ENCODE data around the gene PPP2R3B. TPM values are rescaled to one million over a fixed set of nuclear protein-coding genes. Genes with fewer than 3 reads are reported as not detected.

Gene PPP2R3B
- total RNA-seq, 1 experiment from 2014 or later: 19.1 TPM

DNA sequence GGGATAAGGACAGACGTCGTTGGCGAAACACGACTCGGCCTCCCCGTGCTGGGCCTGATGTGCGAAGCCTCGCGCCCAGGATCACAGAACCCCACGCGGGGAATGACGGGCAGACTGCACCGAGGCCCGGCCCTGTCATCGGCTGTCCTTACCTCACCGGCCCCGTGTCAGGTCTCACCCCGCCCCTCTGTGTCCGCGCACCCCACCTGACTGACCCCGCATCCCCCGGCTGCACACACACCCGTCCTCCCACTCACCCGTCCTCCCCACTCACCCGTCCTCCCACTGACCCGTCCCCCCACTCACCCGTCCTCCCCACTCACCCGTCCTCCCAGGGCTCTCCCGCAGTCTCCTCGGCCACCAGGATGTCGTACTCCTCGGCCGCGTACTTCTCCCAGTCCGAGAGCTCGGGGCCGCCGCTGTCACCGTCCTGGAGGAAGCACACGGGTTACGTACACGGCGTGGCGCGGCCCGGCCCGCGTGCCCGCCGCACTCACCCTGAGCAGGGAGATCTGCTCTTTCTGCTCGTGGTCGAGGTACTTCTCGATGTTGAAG lies 48.3 kb downstream of the PPP2R3B start:
- no peak overlapping the region for H3K4me3 ChIP-seq (replicated peaks in 1 of 2; ENCODE audit: low read depth in 1 of 2, low read length in 2 of 2)
- no peak for ATAC-seq
- no peak overlapping the region for H2AFZ ChIP-seq (ENCODE audit: low read depth, low read length, poor library complexity, severe bottlenecking)
- ChIA-PET POLR2A (no interaction called here), CTCF (no interaction called here), RAD21 (ENCODE audit: low non-redundant PET in 1 of 2, low total read pairs in 2 of 2, uncharacterized antibody in 2 of 2, unreplicated experiment in 2 of 2) (no interaction called here)
- H3K9me2 ChIP-seq (ENCODE audit: insufficient read depth): no peaks in the 10 kb centered on the region
- no peak overlapping the region for H3K4me2 ChIP-seq (ENCODE audit: low read length)
- no peak overlapping the region for H3K27ac ChIP-seq (ENCODE audit: low read depth, low read length)
- intact Hi-C loops (cut with micrococcal nuclease): no loop called here
- TF ChIP-seq ZNF274 (IDR thresholded peaks at IDR 0.05; ENCODE audit: low read depth, low read length) (no peak), POLR2AphosphoS5 (IDR thresholded peaks at IDR 0.05; ENCODE audit: low read depth, low read length) (no peak), FOSL1 (IDR thresholded peaks at IDR 0.05; ENCODE audit: low read depth) (no peak), CEBPB (IDR thresholded peaks at IDR 0.05; ENCODE audit: low read depth) (no peak), POLR2A (IDR thresholded peaks at IDR 0.05; ENCODE audit: borderline replicate concordance, extremely low read depth, insufficient read depth, insufficient read length) (no peak), EZH2 (IDR thresholded peaks at IDR 0.05) (no peak), SP1 (IDR thresholded peaks at IDR 0.05; ENCODE audit: low read depth) (no peak), ZFX (IDR thresholded peaks at IDR 0.05) (no peak), RAD21 (IDR thresholded peaks at IDR 0.05; ENCODE audit: low read depth) (no peak), CBX3 (IDR thresholded peaks at IDR 0.05; ENCODE audit: low read depth) (no peak), ELF1 (IDR thresholded peaks at IDR 0.05; ENCODE audit: borderline replicate concordance, low read depth) (no peak)
- TF ChIP-seq, protein P1, sequence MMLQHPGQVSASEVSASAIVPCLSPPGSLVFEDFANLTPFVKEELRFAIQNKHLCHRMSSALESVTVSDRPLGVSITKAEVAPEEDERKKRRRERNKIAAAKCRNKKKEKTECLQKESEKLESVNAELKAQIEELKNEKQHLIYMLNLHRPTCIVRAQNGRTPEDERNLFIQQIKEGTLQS (IDR thresholded peaks at IDR 0.05): no peak
- TF ChIP-seq, protein P2, sequence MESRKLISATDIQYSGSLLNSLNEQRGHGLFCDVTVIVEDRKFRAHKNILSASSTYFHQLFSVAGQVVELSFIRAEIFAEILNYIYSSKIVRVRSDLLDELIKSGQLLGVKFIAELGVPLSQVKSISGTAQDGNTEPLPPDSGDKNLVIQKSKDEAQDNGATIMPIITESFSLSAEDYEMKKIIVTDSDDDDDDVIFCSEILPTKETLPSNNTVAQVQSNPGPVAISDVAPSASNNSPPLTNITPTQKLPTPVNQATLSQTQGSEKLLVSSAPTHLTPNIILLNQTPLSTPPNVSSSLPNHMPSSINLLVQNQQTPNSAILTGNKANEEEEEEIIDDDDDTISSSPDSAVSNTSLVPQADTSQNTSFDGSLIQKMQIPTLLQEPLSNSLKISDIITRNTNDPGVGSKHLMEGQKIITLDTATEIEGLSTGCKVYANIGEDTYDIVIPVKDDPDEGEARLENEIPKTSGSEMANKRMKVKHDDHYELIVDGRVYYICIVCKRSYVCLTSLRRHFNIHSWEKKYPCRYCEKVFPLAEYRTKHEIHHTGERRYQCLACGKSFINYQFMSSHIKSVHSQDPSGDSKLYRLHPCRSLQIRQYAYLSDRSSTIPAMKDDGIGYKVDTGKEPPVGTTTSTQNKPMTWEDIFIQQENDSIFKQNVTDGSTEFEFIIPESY (IDR thresholded peaks at IDR 0.05; ENCODE audit: extremely low read depth, insufficient replicate concordance, low read length): no peak
- no peak overlapping the region for H3K9ac ChIP-seq (ENCODE audit: low read length)
- no peak for DNase-seq (ENCODE audit: low read depth, low spot score)
- no peaks in the 10 kb centered on the region for H3K4me1 ChIP-seq (ENCODE audit: control insufficient read depth in 1 of 2, insufficient read depth in 2 of 2, low read length in 2 of 2)
- H4K20me1 ChIP-seq (ENCODE audit: insufficient read depth): no peaks in the 10 kb centered on the region
- no peaks in the 10 kb centered on the region for H3K79me2 ChIP-seq (ENCODE audit: insufficient read depth, low read length)
- no peaks in the 10 kb centered on the region for H3K27me3 ChIP-seq (ENCODE audit: insufficient read depth, low read length)
- no TSS peak for BruUV-seq (replicated peaks)
- H3K9me3 ChIP-seq (ENCODE audit: control insufficient read depth in 1 of 2, insufficient read depth in 1 of 2, low read depth in 1 of 2, low read length in 2 of 2): no peaks in the 10 kb centered on the region
- no peaks in the 10 kb centered on the region for H3K36me3 ChIP-seq (ENCODE audit: control insufficient read depth in 1 of 2, insufficient read depth in 2 of 2, low read length in 2 of 2)

Measured in HCT116 (cell line).